Central memory CD8-positive, alpha-beta T cell (primary cell): ENCODE measurements around the gene INSYN1.
"Not testable (repeated sequence)": the region's sequence is repeated elsewhere in the genome, so short reads cannot be mapped to it uniquely, and the experiment has no call there.

Experiments
- ATAC-seq: fragments of 150-1000 bp; cut with Tn5 transposase; replicated peaks from 2 replicates; pipeline ENCODE4 v1.10.0; 2022; ENCODE audit warnings: mild to moderate bottlenecking, moderate FRiP score, moderate number of reproducible peaks; ENCODE audit not compliant: poor library complexity, severe bottlenecking; ENCODE audit errors: extremely low read depth
- DNase-seq, 2 donors: peaks; one replicate each; pipeline ENCODE4 v3.0.0; 2021; ENCODE audit warnings: low spot score in 2 of 2
- H3K27ac Mint-ChIP-seq: one replicate; pipeline ENCODE4 v1.8.0; 2022; ENCODE audit warnings: low read depth, mild to moderate bottlenecking, moderate library complexity, mixed read lengths
- H3K27me3 Mint-ChIP-seq: one replicate; pipeline ENCODE4 v1.8.0; 2022; ENCODE audit warnings: mixed read lengths
- H3K36me3 Mint-ChIP-seq: one replicate; pipeline ENCODE4 v1.8.0; 2022; ENCODE audit warnings: mild to moderate bottlenecking, moderate library complexity, mixed read lengths; ENCODE audit not compliant: insufficient read depth
- H3K4me1 Mint-ChIP-seq: one replicate; pipeline ENCODE4 v1.8.0; 2022; ENCODE audit warnings: mixed read lengths
- H3K4me3 Mint-ChIP-seq: one replicate; pipeline ENCODE4 v1.8.0; 2022; ENCODE audit warnings: mild to moderate bottlenecking, moderate library complexity, mixed read lengths
- H3K9me3 Mint-ChIP-seq: one replicate; pipeline ENCODE4 v1.8.0; 2022; ENCODE audit warnings: mixed read lengths

Gene INSYN1, protein sequence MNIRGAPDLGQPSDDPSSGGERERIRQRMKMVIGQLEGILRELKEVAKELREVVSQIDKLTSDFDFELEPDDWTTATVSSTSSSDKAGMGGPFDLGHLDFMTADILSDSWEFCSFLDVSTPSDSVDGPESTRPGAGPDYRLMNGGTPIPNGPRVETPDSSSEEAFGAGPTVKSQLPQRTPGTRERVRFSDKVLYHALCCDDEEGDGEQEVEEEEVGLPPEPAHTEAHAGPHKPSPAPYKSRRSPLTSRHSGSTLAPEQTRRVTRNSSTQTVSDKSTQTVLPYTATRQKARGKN

GRCh38 chr15:73753250-73754130 lies at the start of gene INSYN1:
Gene INSYN1, minus strand, starts transcription at chr15:73753351. Its CDS starts 2,221 bp downstream, at chr15:73751130.
- ATAC-seq (no peak), DNase-seq (no peak)
- Mint-ChIP-seq H3K9me3 (no peaks in the 10 kb centered on the region), H3K27me3 (peaks cover 65% of the 10 kb centered on the region), H3K4me1 (peaks cover 4% of the 10 kb centered on the region), H3K4me3 (no peak within 1 kb of the TSS), H3K27ac (no peak within 1 kb of the TSS), H3K36me3 (peaks cover 2% of the 10 kb centered on the region)

GRCh38 chr15:73802431-73803041 lies 49.4 kb upstream of the INSYN1 start:
- Mint-ChIP-seq H3K9me3 (no peaks in the 10 kb centered on the region), H3K36me3 (no peaks in the 10 kb centered on the region), H3K4me1 (no peaks in the 10 kb centered on the region), H3K27ac (no peak overlapping the region), H3K4me3 (no peak overlapping the region), H3K27me3 (peaks cover 9% of the 10 kb centered on the region)
- DNase-seq = no peak
- ATAC-seq = no peak

DNA sequence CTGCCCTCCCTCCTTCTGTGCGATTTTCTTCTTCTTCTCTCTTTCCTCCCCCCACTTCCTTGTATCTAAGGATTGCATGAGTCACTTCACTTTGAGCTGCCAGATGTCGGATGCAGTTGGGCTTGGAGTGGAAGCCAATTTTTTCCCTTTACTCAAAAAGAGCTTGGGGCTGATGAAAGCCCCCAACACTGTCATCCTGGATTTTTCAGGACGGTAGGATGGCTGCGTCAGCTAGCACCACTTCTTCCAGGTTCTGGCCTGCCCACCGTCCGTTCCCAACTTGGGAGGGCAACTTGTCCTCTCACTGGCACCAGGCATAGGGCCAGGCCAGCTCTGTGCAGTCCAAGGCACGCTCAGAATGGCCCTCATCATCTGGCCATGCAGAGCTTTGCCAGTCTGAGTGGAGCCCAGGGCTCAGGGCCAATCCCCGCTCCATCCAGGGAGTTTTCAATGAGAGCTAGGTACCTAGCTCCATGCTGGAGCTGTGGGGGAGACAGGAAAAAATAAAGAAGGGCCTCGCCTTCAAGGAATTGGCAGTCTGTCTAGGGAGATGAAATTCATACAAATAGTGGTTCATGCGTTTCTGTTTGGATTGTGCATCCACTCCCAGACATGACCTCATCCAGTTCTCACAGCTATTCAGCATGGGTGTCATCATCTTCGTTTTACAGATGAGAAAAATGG lies 47.7 kb upstream of the INSYN1 start:
- H3K27ac Mint-ChIP-seq = no peak overlapping the region
- H3K4me1 Mint-ChIP-seq = no peaks in the 10 kb centered on the region
- H3K4me3 Mint-ChIP-seq = no peak overlapping the region
- H3K36me3 Mint-ChIP-seq = no peaks in the 10 kb centered on the region
- DNase-seq = no peak
- no peaks in the 10 kb centered on the region for H3K9me3 Mint-ChIP-seq
- ATAC-seq = no peak
- H3K27me3 Mint-ChIP-seq = peaks cover 9% of the 10 kb centered on the region

DNA sequence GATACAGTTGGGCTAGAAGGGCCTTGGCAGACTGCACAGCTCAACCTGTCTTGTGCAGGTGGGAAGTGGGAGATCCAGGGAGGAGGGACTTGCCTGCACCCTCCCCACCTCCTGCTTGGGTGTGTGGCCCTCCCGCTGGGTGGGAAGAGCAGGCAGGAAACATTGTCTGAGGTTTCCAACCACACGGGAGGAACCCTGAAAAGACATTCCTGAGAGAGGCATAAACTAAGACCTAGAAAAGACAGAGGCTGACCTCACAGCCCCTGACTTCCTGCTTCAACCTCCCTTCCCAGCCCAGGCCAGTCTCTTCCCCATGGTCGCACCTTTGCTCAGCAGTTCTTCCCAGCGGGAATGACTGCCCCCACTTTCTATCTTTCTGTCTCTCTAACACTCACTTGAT lies 46.3 kb upstream of the INSYN1 start:
- ATAC-seq (no peak), DNase-seq (no peak)
- Mint-ChIP-seq H3K36me3 (no peaks in the 10 kb centered on the region), H3K27ac (no peak overlapping the region), H3K4me3 (no peak overlapping the region), H3K27me3 (no peaks in the 10 kb centered on the region), H3K4me1 (no peaks in the 10 kb centered on the region), H3K9me3 (no peaks in the 10 kb centered on the region)

DNA sequence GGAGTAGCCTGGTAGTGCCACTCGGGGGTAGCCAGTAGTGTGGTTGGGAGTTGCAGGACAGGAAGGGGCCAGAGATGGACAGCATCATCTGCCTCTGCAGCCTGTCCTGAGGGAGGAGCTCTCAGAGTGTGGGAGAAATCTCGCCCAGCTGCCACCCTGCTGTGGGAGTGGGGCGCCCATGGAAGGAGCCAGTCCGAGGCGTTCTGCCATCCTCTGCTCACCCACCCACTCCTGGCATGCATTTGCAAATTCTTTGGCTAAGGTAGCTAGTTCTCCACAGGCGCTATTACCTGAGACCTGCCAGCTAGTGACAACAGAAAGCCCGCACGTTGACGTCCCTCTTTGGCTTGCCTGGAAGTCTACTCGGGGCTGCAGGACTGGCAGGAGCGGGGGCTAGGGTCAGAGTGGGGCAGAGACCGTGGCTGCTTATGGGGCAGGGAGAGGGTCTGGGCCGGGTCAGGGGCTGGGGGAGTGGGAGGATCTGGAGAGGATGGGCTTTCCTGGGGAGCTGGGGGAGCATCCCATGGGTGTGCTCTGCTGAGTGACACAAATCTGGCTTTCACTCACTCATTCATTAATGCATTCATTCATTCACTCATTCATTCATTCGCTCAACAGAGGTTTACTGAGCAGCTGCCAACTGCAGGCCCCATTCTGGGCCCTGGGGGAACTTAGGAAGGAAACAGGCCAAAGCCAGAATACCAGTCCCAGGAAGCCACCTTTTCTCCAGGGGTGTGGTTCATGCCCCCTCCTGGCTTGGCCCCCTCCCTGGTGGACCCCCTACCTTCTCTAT lies 44.4 kb upstream of the INSYN1 start:
- ATAC-seq = no peak
- no peaks in the 10 kb centered on the region for H3K4me1 Mint-ChIP-seq
- no peak overlapping the region for H3K27ac Mint-ChIP-seq
- DNase-seq = no peak
- peaks cover 7% of the 10 kb centered on the region for H3K27me3 Mint-ChIP-seq
- H3K9me3 Mint-ChIP-seq = no peaks in the 10 kb centered on the region
- no peak overlapping the region for H3K4me3 Mint-ChIP-seq
- no peaks in the 10 kb centered on the region for H3K36me3 Mint-ChIP-seq

DNA sequence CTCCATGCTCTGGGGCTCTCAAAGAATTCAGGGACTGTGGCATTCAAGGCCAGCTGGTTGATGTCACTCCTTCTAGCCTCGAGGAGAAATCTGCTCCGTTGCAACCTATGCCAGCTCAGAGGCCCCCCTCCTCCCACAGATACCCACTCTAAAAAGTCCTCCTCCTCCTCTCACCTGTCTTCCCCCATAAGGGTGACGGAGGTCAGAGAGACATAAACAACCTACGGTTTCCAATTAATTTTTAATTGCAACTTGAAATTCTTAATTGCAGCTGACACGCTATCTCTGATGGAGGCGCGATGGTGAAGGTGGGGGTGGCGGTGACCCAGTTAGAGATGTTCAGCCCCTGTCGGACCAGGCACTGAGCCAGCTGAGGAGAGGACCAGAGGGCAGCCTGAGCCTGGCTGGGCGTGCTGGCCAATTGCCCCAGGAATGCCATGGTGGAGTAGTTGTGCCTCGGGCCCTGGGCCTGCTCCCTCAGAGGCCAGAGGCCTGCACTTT lies 43.2 kb upstream of the INSYN1 start:
- no peak overlapping the region for H3K4me3 Mint-ChIP-seq
- H3K9me3 Mint-ChIP-seq = no peaks in the 10 kb centered on the region
- ATAC-seq (no peak), DNase-seq (no peak)
- no peak overlapping the region for H3K27ac Mint-ChIP-seq
- no peaks in the 10 kb centered on the region for H3K4me1 Mint-ChIP-seq
- H3K36me3 Mint-ChIP-seq = no peaks in the 10 kb centered on the region
- peaks cover 10% of the 10 kb centered on the region for H3K27me3 Mint-ChIP-seq

DNA sequence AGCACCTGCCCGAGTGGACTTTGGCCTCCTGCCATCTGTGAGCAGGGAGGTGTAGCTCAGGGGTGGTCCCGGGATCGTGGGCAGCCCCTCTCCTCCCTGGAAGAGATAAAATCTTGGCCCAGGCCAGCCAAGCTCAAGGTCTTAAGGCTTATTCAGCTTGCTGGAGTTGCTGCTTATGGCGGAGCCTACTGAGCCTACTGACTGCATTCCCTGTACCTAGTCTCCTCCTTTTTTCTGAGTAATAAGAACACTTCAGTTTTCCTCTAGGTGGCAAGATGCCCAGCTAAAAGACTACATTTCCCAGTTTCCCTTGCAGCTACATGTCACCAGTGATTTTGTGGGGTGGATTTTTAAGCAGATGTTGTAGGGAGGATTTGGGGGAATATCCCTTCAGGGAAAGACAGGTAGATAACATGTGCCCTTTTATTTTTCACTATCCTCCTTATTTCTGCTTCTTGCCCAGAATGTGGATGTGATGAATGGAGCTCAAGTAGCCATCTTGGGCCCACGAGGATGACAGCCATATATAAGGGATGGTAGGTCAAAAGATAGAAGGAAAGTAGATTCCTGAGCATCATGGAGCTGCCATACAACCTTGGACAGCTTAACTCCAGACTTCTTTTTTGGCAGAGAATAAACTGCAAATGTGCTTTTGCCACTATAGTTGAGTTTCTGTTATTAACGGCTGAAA lies 41.4 kb upstream of the INSYN1 start:
- Mint-ChIP-seq H3K9me3 (no peaks in the 10 kb centered on the region), H3K27me3 (peaks cover 10% of the 10 kb centered on the region), H3K4me1 (no peaks in the 10 kb centered on the region), H3K4me3 (no peak overlapping the region), H3K27ac (no peak overlapping the region), H3K36me3 (no peaks in the 10 kb centered on the region)
- ATAC-seq (no peak), DNase-seq (no peak)

DNA sequence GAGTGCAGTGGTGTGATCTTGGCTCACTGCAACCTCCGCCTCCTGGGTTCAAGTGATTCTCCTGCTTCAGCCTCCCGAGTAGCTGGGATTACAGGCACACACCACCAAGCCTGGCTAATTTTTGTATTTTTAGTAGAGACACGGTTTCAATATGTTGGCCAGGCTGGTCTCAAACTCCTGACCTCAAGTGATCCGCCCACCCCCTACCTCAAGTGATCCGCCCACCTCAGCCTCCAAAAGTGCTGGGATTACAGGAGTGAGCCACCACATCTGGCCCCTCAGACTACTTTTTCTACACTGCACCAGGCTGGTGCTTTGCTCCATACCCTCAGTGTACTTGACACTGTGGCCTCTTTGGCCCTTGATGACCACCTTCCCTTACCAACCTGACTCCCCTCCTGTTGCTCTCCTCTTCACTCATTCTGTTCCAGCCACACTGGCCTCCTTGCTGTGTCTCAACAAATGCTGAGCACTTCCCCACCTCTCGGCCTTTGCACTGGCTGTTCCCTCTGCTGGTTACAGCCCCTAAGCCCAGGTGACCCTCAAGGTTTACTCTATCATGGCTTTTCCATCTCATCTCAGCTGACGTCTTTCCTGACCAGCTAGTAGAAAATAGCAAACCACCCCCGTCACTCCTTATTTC lies 39.9 kb upstream of the INSYN1 start:
- ATAC-seq, H3K4me3 Mint-ChIP-seq: not testable (repeated sequence)

DNA sequence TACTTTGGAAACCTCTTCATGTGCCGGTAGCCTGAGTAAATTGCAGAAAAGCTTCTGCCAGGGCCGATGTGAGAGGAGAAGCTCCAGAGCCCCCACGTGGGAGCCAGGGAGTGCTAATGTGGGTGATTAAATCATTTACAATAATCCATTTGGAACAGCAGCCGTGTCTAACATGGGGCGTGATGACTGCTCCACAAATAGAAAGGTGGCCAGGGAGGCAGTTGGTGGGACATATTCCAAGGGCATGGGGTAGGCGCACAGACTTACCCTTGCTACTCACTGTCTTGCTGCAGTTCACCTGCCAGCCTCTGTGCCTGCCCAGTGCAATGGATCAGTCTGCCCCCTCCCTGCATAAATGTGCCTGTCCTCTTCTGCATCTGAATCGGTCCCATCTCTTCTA lies 39.3 kb upstream of the INSYN1 start:
- H3K36me3 Mint-ChIP-seq = no peaks in the 10 kb centered on the region
- no peak overlapping the region for H3K27ac Mint-ChIP-seq
- H3K27me3 Mint-ChIP-seq = peaks cover 20% of the 10 kb centered on the region
- no peaks in the 10 kb centered on the region for H3K4me1 Mint-ChIP-seq
- no peak overlapping the region for H3K4me3 Mint-ChIP-seq
- H3K9me3 Mint-ChIP-seq = no peaks in the 10 kb centered on the region
- ATAC-seq (no peak), DNase-seq (no peak)

More for the DNA sequence above, 39.9 kb upstream of the INSYN1 start:
- H3K27ac Mint-ChIP-seq, H3K4me1 Mint-ChIP-seq, DNase-seq, H3K36me3 Mint-ChIP-seq, H3K9me3 Mint-ChIP-seq: not testable (repeated sequence)
- peaks cover 18% of the 10 kb centered on the region for H3K27me3 Mint-ChIP-seq

- no peaks in the 10 kb centered on the region for H3K9me3 Mint-ChIP-seq
- H3K4me3 Mint-ChIP-seq = no peak overlapping the region
- peaks cover 20% of the 10 kb centered on the region for H3K27me3 Mint-ChIP-seq
- DNase-seq = no peak
- H3K27ac Mint-ChIP-seq = no peak overlapping the region
- no peak for ATAC-seq
- H3K36me3 Mint-ChIP-seq = no peaks in the 10 kb centered on the region
- no peaks in the 10 kb centered on the region for H3K4me1 Mint-ChIP-seq
Observed at GRCh38 chr15:73789521-73790240, 36.5 kb upstream of the INSYN1 start.
